ENCODE results near the gene KSR1. TPM values are rescaled to one million over a fixed set of nuclear protein-coding genes. Genes with fewer than 3 reads are reported as not detected.

The KSR1 gene
- total and polyA plus RNA-seq, 2 of the 8 experiments (the other 6 are each of a cell fraction or from before 2014, with no cell fraction given), result 14.1 to 34.7 TPM

- TF ChIP-seq HDAC2 (IDR thresholded peaks at IDR 0.05; ENCODE audit: borderline replicate concordance in 1 of 2, low read depth in 2 of 2, low read length in 2 of 2) (no peak), TAF7 (optimal IDR thresholded peaks at IDR 0.05; ENCODE audit: borderline replicate concordance, low read depth, low read length) (no peak), MAFK (IDR thresholded peaks at IDR 0.05; ENCODE audit: low read depth, low read length) (no peak), RXRA (IDR thresholded peaks at IDR 0.05; ENCODE audit: insufficient read depth, low read depth, low read length) (no peak), GABPA (IDR thresholded peaks at IDR 0.05; ENCODE audit: borderline replicate concordance, insufficient read depth, low read length) (no peak)
- TF ChIP-seq, protein P1, sequence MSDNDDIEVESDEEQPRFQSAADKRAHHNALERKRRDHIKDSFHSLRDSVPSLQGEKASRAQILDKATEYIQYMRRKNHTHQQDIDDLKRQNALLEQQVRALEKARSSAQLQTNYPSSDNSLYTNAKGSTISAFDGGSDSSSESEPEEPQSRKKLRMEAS (IDR thresholded peaks at IDR 0.05), result no peak
Observed at GRCh38 chr17:27477971-27478684, 21.9 kb downstream of the KSR1 start (continued).

Data from H1 (cell line).